GM18502 (cell line): ENCODE data around the gene NCBP2L.

Source experiments
- ATAC-seq: cut with Tn5 transposase; IDR thresholded peaks from one replicate; pipeline ENCODE4 v1.9.1; 2021; ENCODE audit warnings: mild to moderate bottlenecking; ENCODE audit not compliant: unreplicated experiment, poor library complexity

The NCBP2L gene

GRCh38 chrX:107750861-107751445 is 26.6 kb upstream of the NCBP2L start:
- ATAC-seq = no peak

- no peak for ATAC-seq
These were observed 25.5 kb upstream of the NCBP2L start for GRCh38 chrX:107752043-107752442.

- no peak for ATAC-seq
These were observed 24.8 kb upstream of the NCBP2L start for GRCh38 chrX:107752714-107753113.

- ATAC-seq = no peak
These were observed 24.3 kb upstream of the NCBP2L start for GRCh38 chrX:107753187-107753586.

GRCh38 chrX:107755721-107756120 is 21.8 kb upstream of the NCBP2L start:
- ATAC-seq = no peak

GRCh38 chrX:107758231-107758766 is 19.2 kb upstream of the NCBP2L start:
- ATAC-seq = no peak

GRCh38 chrX:107760304-107761077 is 17.0 kb upstream of the NCBP2L start:
- ATAC-seq = peak; percentile 44

GRCh38 chrX:107763647-107764046 is 13.9 kb upstream of the NCBP2L start:
- ATAC-seq = no peak

- ATAC-seq = no peak
These were observed 12.5 kb upstream of the NCBP2L start for GRCh38 chrX:107764845-107765608.

GRCh38 chrX:107766470-107767150 is 10.9 kb upstream of the NCBP2L start:
- ATAC-seq = peak; percentile 86

GRCh38 chrX:107768051-107768450 is 9.5 kb upstream of the NCBP2L start:
- no peak for ATAC-seq

GRCh38 chrX:107769581-107770317 is 7.8 kb upstream of the NCBP2L start:
- ATAC-seq = no peak

- no peak for ATAC-seq
These were observed 4.3 kb upstream of the NCBP2L start for GRCh38 chrX:107773206-107773605.

GRCh38 chrX:107773906-107774435 is 3.6 kb upstream of the NCBP2L start:
- no peak for ATAC-seq

- ATAC-seq = peak; percentile 29
These were observed 2.4 kb upstream of the NCBP2L start for GRCh38 chrX:107775000-107775733.

GRCh38 chrX:107775734-107776511 is 1.6 kb upstream of the NCBP2L start, which contains the start of gene TSC22D3:
TSC22D3 (minus strand) TSS chrX:107775787; CDS start chrX:107775419, 368 bp downstream.
- peak; percentile 89 for ATAC-seq

- peak; percentile 75 for ATAC-seq
These were observed 641 bp upstream of the NCBP2L start for GRCh38 chrX:107776649-107777535.
